ENCODE measurements around the gene OR8G1.
"Not testable (repeated sequence)": the region's sequence is repeated elsewhere in the genome, so short reads cannot be mapped to it uniquely, and the experiment has no call there.

OR8G1 gene

GRCh38 chr11:124238512-124238911 lies 2.4 kb upstream of the OR8G1 start:
- DNase-seq, result no peak

DNA sequence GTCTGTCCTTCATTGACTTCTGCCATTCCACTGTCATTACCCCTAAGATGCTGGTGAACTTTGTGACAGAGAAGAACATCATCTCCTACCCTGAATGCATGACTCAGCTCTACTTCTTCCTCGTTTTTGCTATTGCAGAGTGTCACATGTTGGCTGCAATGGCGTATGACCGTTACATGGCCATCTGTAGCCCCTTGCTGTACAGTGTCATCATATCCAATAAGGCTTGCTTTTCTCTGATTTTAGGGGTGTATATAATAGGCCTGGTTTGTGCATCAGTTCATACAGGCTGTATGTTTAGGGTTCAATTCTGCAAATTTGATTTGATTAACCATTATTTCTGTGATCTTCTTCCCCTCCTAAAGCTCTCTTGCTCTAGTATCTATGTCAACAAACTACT lies 9.0 kb downstream of the OR8G1 start:
- DNase-seq, result not testable (repeated sequence)

DNA sequence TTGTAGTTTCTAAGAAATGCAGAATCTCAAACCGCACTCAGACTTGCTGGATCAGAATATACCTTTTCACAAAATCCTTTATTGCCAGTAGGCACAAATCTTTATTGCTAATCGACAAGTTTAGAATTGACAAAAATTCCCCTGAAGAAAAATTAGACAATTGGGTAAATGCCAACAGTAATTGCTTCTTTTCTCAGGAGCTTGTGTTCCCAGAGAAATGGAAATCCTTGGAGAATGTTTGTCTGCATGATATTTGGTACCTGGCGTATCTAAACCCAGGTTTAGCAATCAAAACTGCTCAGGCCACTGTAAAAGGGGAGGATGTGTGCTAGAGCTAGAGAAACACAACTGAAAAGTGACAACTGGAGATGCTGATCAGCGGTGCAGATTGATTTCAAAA lies 15.2 kb downstream of the OR8G1 start, which contains the start of gene OR8G5:
Gene OR8G5, plus strand, starts transcription at position 301 of the 400 bp plus-strand sequence. CDS start 8,556 bp downstream, outside the sequence.
- DNase-seq, result no peak

DNA sequence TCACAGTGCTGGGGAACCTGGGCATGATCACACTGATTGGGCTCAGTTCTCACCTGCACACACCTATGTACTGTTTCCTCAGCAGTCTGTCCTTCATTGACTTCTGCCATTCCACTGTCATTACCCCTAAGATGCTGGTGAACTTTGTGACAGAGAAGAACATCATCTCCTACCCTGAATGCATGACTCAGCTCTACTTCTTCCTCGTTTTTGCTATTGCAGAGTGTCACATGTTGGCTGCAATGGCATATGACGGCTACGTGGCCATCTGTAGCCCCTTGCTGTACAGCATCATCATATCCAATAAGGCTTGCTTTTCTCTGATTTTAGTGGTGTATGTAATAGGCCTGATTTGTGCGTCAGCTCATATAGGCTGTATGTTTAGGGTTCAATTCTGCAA lies 24.1 kb downstream of the OR8G1 start:
- not testable (repeated sequence) for DNase-seq

DNA sequence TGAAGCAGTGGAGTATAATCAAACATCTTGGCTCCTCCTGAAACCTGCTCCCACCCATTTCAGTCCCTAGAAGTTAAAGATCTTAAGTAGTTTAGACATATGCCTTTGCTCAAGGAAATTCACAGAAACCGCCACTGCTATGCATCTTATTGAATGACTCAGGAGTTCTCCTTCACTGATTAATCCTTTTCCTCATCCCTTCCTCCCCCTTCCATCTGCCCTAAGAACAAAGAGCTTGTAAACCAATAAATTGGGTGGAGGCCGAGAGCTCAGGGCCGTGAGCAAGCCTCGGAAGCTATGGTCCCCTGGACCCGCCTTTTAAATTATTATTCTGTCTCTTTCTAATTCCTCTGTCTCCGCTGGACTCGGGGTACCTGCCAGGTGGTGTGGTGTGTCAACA lies 30.0 kb downstream of the OR8G1 start:
- not testable (repeated sequence) for DNase-seq

DNA sequence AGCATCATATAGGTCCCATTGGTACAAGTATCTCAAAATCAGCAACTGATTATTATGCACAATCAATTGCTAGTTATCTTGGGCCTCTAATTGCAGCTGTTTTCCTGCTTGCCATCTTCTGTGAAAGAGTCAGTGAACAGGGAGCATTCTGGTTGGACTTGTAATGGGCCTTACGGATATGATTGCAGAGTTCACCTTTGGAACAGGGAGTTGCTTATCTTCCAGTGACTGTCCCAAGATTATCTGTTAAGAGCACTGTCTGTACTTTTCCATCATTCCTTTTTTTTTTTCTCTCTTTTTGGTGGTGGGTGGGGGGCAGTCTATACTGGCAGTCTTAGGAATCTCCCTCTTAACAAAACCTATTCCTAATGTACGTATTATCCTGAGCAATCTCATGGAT lies 33.1 kb downstream of the OR8G1 start:
- no peak for DNase-seq

DNA sequence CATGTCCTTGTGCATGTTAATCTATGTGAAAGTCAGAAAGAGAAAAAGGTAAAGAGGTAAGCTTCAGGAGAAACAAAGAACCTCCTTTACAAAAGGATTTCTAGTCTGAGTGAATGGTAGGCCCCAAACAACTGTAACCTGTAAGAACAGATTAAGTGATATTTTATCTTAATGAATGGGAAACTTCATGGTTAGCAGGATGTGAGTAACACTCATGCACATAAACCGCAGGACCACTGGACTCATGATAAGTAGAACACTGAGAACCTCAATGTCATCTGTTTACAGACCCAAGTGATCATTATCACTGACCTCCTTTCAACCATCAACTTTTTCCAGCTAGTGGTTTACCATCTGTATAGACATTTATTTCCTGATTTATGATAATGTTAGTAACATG lies 35.2 kb downstream of the OR8G1 start:
- DNase-seq, result no peak

- DNase-seq, result no peak
Observed at GRCh38 chr11:124277207-124277606, 36.3 kb downstream of the OR8G1 start.

GRCh38 chr11:124277804-124278203 lies 36.9 kb downstream of the OR8G1 start:
- DNase-seq, result no peak

DNA sequence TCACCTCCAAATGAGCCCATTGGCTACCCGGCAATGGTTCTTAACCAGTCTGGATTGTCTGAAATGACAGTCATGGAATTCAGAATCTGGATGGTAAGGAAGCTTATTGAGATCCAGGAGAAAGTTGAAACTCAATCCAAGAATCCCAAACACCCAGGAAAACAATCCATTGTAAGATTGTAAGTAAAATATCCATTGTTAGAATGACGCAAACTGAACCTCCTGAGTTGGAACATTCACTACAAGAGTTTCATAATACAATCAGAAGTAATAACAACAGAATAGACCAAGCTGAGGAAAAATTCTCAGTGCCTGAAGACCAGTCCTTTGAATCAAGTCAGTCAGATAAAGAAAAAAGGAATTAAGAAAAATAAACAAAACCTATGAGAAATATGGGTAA lies 37.4 kb downstream of the OR8G1 start:
- DNase-seq, result peak; percentile 14

DNA sequence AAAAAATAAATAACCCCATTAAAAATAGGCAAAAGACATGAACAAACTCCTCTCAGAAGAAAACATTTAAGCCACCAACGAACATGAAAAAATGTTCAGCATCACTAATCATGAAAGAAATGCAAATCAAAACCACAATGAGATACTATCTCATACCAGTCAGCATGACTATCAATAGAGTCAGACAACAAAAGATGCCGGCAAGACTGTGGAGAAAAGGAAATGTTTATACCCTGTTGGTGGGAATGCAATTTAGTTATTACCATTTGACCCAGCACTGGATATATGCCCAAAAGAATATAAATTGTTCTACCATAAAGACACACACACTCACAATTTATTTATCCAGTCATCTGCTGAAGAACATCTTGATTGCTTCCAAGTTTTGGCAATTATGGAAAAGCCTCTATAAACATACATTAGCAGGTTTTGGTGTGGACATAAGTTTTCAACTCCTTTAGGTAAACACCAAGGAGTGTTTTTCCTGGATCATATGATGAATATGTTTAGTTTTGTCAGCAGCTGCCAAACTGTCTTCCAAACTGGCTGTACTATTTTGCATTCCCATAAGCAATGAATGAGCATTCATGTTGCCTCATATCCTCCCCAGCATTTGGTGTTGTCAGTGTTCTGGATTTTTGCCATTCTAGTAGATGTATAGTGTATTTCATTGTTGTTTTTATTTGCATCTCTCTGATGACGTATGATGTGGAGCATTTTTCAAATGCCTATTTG lies 44.9 kb downstream of the OR8G1 start:
- peak; percentile 83 for DNase-seq

DNA sequence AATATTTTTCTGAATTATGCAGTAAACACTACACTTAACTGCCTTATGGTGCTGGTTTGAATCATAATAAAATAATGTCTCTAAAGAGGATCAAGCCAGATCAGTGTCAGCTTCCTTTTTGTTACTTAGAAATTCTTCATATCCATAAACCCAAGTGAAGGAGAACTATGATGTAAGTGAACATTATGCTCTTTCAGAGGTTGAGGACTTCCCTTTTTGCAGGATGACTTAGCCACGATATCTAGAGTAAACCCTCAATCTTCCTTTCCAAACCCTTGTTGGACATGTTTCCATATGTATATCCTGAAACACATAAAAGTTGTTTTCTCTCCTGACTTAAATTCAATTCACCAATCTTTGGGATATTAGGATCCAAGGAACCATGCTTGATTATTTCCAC lies 53.8 kb downstream of the OR8G1 start:
- no peak for DNase-seq

- peak; percentile 55 for DNase-seq
Observed at GRCh38 chr11:124296016-124296415, 55.1 kb downstream of the OR8G1 start.

DNA sequence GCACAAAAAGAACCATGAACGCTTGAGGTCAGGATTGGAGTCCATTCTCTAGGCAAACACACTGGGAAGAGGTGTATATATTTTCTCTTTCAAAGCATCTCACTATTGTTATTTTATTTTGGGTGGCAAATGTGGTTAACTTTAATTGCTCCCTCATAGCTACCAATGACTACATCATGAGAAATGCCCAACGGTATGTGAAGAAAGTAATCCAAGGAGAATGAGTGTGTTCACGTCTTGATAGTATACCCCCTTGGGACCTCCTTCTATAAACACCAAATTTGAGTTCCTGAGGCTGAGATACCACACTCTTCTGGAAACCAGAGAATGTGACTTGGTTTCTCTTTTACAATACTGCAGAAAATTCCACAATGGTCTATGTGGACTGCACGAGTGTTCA lies 57.0 kb downstream of the OR8G1 start:
- DNase-seq, result peak; percentile 86

- DNase-seq, result peak; percentile 40
Observed at GRCh38 chr11:124301548-124301947, 60.7 kb downstream of the OR8G1 start.

DNA sequence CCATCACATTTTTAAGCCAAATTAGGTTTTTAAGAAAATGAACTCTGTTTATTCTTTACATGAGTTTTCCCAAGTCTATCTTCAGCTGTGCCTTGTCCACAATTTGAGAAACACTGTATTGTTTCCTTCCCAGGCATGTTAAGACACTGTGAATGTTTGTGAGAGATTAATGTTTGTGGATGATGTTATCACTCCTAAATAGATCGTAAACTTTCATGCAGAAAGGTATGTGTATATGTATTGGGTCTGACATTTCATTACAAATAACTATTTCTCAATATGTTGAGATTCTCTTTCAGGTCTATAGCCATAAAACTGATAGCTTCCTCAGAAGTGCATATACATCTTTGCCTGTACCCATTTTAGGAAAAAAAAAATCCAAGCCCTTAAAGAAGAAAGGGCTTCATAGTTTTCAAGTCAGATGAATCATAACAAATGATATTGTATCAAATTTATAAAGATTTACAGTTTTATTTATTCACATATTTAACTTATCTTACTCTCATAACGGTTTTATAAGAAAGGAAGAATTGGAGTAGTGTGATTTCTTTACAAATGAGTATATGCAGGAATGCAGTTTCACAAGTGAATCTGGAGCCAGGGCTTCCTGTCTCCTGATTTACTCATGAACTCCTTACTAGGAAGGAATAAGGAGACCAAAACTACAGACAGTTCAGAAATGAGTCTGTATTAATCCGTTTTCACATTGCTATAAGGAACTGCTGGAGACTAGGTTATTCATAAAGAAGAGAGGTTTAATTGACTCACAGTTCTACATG lies 61.6 kb downstream of the OR8G1 start:
- DNase-seq, result no peak

All from fibroblast of skin of back (primary cell).